NCI-H226 (cell line): ENCODE data around the gene BACE2.
A peak's percentile ranks its signal among the peaks of the same experiment; 100 is the strongest.

Experiments
- DNase-seq: peaks from one replicate; pipeline ENCODE4 v3.0.0-alpha.2; 2015

Gene BACE2

GRCh38 chr21:41326414-41327080, 158.6 kb downstream of the BACE2 start:
- no peak for DNase-seq

- DNase-seq, result no peak
Observed at GRCh38 chr21:41327753-41328152, 159.8 kb downstream of the BACE2 start.

- peak; percentile 94 for DNase-seq
Observed at GRCh38 chr21:41328660-41329607, 161.0 kb downstream of the BACE2 start.
